Measurements from ENCODE around the gene CCDC93.
A peak's percentile ranks its signal among the peaks of the same experiment; 100 is the strongest.
"Not testable (repeated sequence)": the region's sequence is repeated elsewhere in the genome, so short reads cannot be mapped to it uniquely, and the experiment has no call there.

The CCDC93 gene

GRCh38 chr2:117952228-117952627, 61.6 kb downstream of the CCDC93 start:
- DNase-seq: no peak

- DNase-seq: no peak
Measured at GRCh38 chr2:117949806-117950205, 64.1 kb downstream of the CCDC93 start.

DNA sequence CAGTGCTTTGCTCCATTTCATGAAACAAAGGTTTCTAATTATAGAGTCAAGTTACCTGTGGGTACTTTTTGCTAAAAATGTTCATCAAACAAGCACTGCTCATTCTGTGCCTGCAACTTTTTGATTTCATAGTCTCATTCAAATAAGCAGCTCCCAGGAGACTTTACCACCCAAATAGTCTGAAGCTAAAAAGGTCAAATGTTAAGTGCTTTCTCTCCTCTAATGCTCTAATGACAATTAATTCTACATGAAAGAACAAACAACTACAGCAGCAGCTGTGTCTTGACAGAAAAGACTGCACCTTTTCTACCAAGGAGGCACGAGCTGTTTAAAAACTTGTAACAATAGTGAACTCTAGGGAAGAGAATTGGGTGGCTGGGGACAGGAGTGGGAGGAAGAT, 65.3 kb downstream of the CCDC93 start:
- DNase-seq: no peak

GRCh38 chr2:117945296-117945695, 68.6 kb downstream of the CCDC93 start:
- no peak for DNase-seq

GRCh38 chr2:117944816-117945215, 69.1 kb downstream of the CCDC93 start:
- DNase-seq: no peak

GRCh38 chr2:117943013-117943672, 70.7 kb downstream of the CCDC93 start:
- no peak for DNase-seq

GRCh38 chr2:117942551-117942950, 71.3 kb downstream of the CCDC93 start:
- no peak for DNase-seq

- DNase-seq: no peak
Measured at GRCh38 chr2:117941693-117942092, 72.2 kb downstream of the CCDC93 start.

GRCh38 chr2:117940436-117940835, 73.4 kb downstream of the CCDC93 start:
- no peak for DNase-seq

GRCh38 chr2:117938611-117939010, 75.3 kb downstream of the CCDC93 start:
- no peak for DNase-seq

GRCh38 chr2:117936871-117937428, 76.9 kb downstream of the CCDC93 start:
- DNase-seq: no peak

GRCh38 chr2:117935954-117936353, 77.9 kb downstream of the CCDC93 start:
- DNase-seq: no peak

GRCh38 chr2:117935456-117935855, 78.4 kb downstream of the CCDC93 start:
- DNase-seq: no peak

DNA sequence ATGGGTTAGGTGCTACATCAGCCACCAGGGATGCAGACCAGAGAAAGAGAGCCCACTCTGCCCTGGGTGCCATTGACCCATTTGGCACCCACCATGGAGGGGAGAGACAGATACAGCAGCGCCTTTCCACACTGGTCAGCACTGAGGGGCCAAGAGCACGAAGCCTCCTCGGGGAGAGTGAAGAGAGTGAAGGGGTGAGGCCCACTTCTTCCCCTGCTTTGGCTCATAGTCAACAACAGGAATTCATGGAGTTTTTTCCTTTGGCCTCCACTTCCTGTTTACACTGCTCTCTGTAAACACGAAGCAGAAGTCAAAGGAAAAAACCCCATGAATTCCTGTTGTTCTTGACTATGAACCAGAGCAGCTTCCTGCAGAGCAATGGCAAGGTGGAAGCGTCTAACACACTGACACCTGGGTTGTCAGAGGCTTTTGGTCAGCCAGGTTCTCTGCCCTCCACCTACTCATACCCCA, 80.0 kb downstream of the CCDC93 start:
- DNase-seq: no peak

- no peak for DNase-seq
Measured at GRCh38 chr2:117931978-117932377, 81.9 kb downstream of the CCDC93 start.

GRCh38 chr2:117931266-117931665, 82.6 kb downstream of the CCDC93 start:
- no peak for DNase-seq

DNA sequence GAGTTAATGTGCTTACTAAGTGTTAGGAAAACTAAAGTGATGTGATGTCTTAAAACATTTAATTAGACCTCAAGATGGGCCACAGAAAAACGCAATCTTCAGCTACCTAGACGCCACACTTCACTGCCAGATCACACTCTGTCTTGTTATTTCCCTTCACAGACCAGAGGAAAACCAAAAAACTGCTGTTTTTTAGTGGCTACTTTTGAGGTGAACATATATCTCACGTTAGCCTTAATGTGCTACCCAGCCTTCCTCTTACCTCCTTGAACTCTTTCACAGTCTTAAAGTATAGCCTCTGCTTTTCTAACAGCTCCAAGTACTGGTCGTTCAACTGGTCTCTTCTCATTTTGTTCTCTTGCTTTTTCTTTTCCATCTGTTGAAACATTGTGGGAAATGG, 83.1 kb downstream of the CCDC93 start:
- DNase-seq: no peak

- not testable (repeated sequence) for DNase-seq
Measured at GRCh38 chr2:117923471-117923870, 90.4 kb downstream of the CCDC93 start.

DNA sequence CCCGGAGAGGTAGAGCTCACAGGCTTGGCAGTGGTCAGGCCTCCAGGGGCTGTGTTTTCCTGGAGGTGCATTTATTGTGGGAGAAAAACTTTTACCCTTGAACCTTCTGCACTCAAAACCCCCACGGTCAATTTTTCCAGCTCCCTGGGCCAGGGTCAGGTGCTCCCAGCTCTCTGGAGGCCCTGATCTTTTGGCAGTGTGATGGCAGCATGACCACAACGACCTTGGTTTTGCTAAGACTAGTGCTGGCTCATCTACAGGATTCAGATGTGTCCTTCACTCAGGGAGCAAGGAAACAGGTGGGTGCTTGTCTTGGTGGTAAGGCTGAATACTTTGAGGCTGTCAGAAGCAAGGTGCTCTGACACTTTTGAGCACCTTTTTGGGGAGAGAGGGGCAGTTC, 92.3 kb downstream of the CCDC93 start:
- no peak for DNase-seq

DNA sequence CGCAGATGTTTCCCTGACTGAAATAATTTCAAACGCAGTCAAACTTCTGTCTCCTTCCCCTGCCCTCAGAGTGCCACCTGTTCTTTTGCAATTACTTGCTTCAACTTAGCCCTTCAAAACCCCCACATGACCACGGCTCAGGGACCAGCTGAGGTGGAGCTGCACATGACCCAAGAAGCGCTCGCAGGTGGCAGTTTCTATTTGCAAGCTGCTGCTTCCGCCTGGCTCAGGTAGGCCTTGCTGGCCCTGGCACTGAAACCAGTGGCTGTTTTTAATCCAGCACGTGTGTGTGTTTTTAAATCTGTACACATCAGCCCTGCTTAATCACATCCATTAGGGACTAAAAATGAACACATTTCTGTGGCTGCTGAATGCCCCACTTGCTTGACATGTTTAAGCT, 95.3 kb downstream of the CCDC93 start:
- no peak for DNase-seq

GRCh38 chr2:117917223-117917917, 96.5 kb downstream of the CCDC93 start:
- DNase-seq: peak; percentile 7

GRCh38 chr2:117902933-117903332, 110.9 kb downstream of the CCDC93 start:
- no peak for DNase-seq

DNA sequence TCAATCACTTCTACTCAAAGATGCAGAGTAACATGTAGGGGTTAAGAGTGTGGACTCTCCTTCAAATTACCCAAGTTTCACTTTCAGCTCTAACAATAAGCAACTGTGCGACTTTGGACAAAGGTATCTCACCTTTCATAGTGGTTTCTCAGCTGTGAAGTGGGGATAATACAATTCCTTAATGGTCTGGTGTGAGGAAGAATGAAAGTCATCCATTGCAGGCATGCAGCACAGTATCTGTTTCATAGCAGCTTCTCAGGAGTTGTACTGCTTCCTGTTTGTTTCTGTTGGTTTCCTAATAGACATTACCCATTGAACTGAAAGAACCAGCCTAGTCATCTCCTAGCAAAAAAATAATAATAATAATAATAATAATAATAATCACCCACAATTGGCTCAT, 125.0 kb downstream of the CCDC93 start:
- no peak for DNase-seq

DNA sequence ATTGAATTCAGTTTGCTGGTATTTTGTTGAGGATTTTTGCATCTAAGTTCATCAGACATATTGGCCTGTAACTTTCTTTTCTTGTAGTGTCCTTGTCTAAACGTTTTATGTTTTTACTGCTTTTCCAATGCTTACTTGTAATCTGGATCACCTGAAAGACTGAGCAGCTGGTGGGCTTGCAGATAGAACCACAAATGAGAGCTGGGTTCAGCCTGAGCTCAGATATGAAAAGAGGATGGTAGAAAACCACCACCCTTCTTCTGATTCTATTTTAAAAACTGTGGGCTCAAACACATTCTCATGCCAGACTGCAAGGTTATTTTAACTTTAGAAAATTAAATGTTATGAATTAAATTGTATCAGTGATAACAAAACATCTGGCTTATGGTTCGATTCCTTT, 128.6 kb downstream of the CCDC93 start:
- no peak for DNase-seq

Measured in MV-4-11 (cell line).